ENCODE results near the gene NRXN3.
"Not testable (repeated sequence)": the region's sequence is repeated elsewhere in the genome, so short reads cannot be mapped to it uniquely, and the experiment has no call there.

NRXN3 gene

GRCh38 chr14:79098324-79098723 is 928.2 kb downstream of the NRXN3 start:
- TF ChIP-seq, protein P1, sequence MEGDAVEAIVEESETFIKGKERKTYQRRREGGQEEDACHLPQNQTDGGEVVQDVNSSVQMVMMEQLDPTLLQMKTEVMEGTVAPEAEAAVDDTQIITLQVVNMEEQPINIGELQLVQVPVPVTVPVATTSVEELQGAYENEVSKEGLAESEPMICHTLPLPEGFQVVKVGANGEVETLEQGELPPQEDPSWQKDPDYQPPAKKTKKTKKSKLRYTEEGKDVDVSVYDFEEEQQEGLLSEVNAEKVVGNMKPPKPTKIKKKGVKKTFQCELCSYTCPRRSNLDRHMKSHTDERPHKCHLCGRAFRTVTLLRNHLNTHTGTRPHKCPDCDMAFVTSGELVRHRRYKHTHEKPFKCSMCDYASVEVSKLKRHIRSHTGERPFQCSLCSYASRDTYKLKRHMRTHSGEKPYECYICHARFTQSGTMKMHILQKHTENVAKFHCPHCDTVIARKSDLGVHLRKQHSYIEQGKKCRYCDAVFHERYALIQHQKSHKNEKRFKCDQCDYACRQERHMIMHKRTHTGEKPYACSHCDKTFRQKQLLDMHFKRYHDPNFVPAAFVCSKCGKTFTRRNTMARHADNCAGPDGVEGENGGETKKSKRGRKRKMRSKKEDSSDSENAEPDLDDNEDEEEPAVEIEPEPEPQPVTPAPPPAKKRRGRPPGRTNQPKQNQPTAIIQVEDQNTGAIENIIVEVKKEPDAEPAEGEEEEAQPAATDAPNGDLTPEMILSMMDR (IDR thresholded peaks at IDR 0.05; ENCODE audit: control extremely low read depth, extremely low read depth, low read depth, missing control alignments): no peak
- ChIA-PET CTCF (interaction anchor here (1.8 kb wide), 1 partner anchor 12 kb away, joined by 5 read pairs; no protein-coding TSS in a partner anchor), POLR2A (no interaction called here)
- DNase-seq (ENCODE audit: extremely low spot score): no peak

GRCh38 chr14:79100578-79100977 is 930.4 kb downstream of the NRXN3 start:
- DNase-seq (ENCODE audit: extremely low spot score): no peak
- TF ChIP-seq, protein P1 (IDR thresholded peaks at IDR 0.05; ENCODE audit: control extremely low read depth, extremely low read depth, low read depth, missing control alignments): no peak
- POLR2A ChIA-PET: no interaction called here
- CTCF ChIA-PET: interaction anchor here (0.7 to 1.1 kb wide), 2 partner anchors 11 to 54 kb away, joined by 3 read pairs; no protein-coding TSS in a partner anchor

DNA sequence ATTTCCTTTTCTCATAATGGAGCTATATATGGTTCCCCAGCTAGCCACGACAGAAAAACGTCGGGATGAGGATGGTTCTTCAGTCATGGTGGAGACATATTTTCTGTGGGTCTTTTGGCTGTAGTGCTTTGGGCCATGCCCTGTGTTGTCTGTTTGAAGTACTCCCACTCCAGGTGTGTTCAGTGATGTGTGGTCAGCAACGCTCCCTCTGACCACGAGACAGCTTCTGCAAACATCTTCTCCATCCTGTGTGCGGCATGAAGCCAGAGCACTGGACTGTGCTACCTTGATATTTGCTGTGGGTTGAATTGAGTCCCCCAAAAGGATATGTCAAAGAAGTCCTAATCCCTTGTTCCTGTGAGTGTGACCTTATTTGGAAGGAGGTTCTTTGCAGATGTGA is 931.2 kb downstream of the NRXN3 start:
- no peak for DNase-seq (ENCODE audit: extremely low spot score)
- ChIA-PET POLR2A (no interaction called here), CTCF (interaction anchor here (0.7 to 1.1 kb wide), 2 partner anchors 12 to 55 kb away, joined by 3 read pairs; no protein-coding TSS in a partner anchor)
- TF ChIP-seq, protein P1 (IDR thresholded peaks at IDR 0.05; ENCODE audit: control extremely low read depth, extremely low read depth, low read depth, missing control alignments): no peak

DNA sequence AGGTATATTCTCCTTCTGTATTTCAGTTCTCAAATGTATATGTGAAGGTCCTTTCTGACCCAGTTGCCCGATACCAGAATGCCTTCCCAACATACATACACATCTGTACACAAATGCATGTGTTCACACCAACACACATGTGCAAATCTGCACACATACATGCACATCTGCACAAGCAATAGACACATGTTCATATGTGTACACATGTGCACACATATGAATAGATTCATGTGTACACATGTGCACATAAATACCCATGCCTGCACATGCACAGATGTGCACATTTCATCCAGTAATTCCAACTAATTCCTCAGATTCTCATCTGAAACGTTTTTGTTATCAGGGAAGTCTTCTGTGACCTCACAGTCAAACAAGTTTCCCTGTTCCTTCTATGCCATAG is 933.6 kb downstream of the NRXN3 start:
- CTCF ChIA-PET: no interaction called here
- POLR2A ChIA-PET: no interaction called here
- DNase-seq (ENCODE audit: extremely low spot score): no peak
- TF ChIP-seq, protein P1 (IDR thresholded peaks at IDR 0.05; ENCODE audit: control extremely low read depth, extremely low read depth, low read depth, missing control alignments): no peak

GRCh38 chr14:79110564-79110963 is 940.4 kb downstream of the NRXN3 start:
- CTCF ChIA-PET; DNase-seq (ENCODE audit: extremely low spot score); POLR2A ChIA-PET: not testable (repeated sequence)

GRCh38 chr14:79111987-79112501 is 941.9 kb downstream of the NRXN3 start:
- TF ChIP-seq, protein P1 (IDR thresholded peaks at IDR 0.05; ENCODE audit: control extremely low read depth, extremely low read depth, low read depth, missing control alignments): no peak
- POLR2A ChIA-PET: no interaction called here
- no peak for DNase-seq (ENCODE audit: extremely low spot score)
- CTCF ChIA-PET: no interaction called here

- POLR2A ChIA-PET: no interaction called here
- TF ChIP-seq, protein P1 (IDR thresholded peaks at IDR 0.05; ENCODE audit: control extremely low read depth, extremely low read depth, low read depth, missing control alignments): no peak
- CTCF ChIA-PET: no interaction called here
- DNase-seq (ENCODE audit: extremely low spot score): no peak
These were observed 947.4 kb downstream of the NRXN3 start for GRCh38 chr14:79117561-79117960.
